Activated T-cell treated with anti-CD3 and anti-CD28 coated beads, Interleukin-2, amount 50 U/mL, for 48 hours (primary cell): ENCODE results near the gene RETREG2.

Experiments
- DNase-seq, 2 experiments: peaks; one replicate each; pipeline ENCODE4 v3.0.0-alpha.2; 2020

Gene RETREG2

GRCh38 chr2:219171231-219171651, 6.8 kb upstream of the RETREG2 start:
- peak; percentile 35 to 37 for DNase-seq

DNA sequence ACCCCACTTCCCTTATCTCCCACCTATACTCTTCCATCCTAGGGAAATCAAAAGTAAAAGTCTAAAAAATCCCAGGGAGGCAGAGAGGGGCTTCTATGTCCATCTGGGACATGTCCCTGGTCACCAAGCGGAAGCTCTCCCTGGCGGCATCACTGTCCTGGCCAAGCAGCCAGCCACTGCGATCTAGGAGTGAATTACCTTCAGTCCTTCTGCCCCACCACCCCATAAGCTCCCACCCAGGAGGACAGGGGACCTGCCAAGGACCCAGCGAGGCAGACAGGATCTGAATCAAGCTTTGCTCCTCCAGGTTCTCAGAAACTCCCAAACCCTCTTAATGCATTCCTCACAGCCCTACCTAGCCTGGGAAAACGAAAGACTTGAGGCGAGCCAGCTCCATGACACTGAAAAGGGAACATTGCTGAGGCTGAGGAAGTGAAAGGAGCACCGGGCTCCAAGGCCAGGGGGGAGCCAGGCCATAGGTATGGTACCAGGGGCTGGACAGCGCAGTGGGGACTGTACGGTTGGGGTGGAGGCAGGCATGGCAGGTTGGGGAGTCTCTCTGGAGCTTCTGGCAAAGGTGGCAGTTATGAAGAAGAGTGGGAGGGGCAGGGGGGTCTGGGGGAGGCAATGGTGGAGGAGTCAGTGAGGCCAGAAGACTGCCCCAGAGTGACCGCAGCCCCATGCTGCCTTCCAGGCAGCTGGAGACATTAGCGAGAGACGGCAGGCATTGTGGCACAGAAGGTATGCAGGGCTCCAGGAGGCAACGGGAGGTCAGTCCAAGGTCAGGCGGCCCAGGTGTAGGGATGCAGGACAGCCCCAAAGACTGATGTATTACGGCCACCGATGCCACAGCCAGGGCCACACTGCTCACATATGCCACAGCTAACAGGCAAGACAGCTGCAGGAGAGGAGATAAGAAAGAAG, 5.6 kb upstream of the RETREG2 start:
- no peak for DNase-seq

- DNase-seq = no peak
These were observed 4.9 kb upstream of the RETREG2 start for GRCh38 chr2:219173176-219173575.

GRCh38 chr2:219174146-219174545, 3.9 kb upstream of the RETREG2 start:
- no peak for DNase-seq

GRCh38 chr2:219174801-219175200, 3.3 kb upstream of the RETREG2 start:
- DNase-seq = no peak

DNA sequence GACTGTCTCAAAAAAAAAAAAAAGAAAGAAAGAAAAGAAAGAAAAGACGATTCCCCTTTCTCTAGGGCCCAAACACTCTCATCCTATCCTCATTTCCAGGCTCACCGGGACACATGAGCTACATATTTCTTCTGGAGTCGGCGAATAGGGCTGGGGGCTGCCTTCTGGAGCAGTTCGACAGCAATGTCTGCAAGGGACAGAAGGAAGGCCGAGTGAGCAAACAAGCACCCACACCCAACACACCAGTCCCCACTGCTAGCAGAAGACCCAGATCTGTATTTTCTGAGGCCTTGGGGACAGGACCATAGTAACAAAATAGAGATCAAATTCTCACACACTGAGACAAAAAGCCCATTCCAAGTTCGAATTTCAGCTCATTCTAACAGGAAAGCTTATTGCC, 2.6 kb upstream of the RETREG2 start:
- DNase-seq = no peak

- DNase-seq = peak; percentile 53 to 58
These were observed 1.9 kb upstream of the RETREG2 start for GRCh38 chr2:219175928-219176817.

GRCh38 chr2:219176818-219177551, 1.1 kb upstream of the RETREG2 start, which contains the start of gene CNPPD1:
Gene CNPPD1, minus strand, starts transcription at chr2:219176925. Its CDS starts 97 bp downstream, at chr2:219176828.
- DNase-seq = peak; percentile 89 to 92

DNA sequence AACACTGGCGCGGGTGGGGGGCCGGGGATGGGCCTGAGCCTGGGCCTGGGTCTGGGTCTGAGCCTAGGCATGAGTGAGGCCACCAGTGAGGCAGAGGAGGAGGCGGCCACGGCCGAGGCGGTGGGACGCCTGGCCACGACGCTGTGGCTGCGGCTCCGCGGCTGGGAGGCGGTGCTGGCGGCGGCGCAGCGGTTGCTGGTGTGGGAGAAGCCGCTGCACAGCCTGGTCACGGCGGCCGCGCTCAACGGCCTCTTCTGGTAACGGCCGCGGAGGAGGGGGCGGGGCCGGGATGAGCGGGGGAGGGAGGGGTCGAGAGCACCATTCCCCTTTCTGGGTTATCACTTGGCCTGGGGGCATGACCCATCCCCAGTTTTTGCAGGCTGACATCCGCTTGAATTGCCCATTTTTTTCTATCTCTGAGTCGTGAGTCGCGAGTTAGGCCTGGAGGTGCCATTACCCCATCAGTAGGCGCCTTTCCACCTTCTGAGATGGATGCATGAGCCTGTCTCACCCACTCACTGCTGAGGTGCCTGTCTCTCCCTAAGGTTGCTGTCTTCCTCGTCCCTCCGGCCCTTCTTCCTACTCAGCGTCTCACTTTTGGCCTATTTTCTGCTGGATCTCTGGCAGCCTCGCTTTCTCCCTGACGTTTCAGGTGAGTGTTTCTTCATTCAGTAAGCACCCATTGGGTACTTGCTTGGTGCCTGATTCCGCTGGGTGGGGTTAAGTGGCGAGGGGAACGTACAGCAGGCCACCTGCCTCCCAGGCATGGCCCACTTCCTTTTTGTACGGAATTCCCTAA, 501 bp downstream of the RETREG2 start:
- peak in 1 of 2 experiments; percentile 48 for DNase-seq

DNA sequence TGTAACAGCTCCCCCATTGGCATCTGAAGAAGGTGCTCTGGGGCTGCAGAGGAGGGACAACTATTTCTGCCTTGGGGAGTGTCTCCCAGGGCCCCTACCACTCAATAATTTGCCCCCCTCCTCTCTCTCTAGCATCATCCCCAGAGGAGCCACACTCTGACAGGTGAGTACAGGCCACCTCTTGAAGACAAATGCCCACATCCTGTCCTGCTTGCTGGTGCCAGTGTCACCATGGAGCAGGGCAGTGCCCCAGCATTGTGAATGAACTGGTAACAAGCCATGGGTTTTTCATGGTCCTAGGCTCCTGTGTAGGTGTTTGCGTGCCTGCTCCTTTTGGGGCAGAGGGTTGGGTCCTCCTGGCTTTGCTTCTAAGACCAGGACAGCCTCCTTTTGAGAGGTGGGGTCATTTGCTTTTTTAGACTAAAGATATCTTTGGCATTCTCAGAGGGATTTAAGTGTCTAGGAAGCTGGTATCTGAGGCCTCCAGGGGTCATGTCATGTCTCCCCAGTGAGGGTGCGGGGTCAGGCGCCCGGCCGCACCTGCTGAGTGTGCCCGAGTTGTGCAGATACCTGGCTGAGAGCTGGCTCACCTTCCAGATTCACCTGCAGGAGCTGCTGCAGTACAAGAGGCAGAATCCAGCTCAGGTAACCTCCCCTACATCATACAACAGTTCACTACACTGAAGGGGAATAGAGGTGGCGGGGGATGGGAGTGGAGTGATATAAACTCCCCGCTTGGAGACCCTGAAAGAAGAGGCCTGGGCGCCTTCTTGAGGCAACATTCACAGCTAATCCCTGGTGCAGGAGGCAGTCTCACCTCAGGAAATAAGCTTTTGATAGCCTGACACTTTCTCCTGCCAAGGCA, 1.8 kb downstream of the RETREG2 start:
- no peak for DNase-seq

DNA sequence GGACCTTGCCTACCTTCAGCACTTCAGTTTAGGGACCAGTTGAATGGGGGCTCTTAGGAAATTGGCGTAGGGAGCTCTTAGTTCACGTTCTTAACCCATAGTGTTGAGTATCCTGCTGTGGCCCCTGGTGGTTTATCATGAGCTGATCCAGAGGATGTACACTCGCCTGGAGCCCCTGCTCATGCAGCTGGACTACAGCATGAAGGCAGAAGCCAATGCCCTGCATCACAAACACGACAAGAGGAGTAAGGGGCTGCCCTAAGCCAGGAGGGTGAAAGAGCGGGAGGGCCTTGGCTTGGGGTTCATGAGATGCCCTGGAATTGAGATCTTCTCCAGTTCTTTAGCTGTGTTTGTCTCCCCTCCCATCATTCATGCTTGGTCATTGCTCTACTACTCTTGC, 2.9 kb downstream of the RETREG2 start:
- DNase-seq = no peak

GRCh38 chr2:219181531-219181930, 3.5 kb downstream of the RETREG2 start:
- no peak for DNase-seq

DNA sequence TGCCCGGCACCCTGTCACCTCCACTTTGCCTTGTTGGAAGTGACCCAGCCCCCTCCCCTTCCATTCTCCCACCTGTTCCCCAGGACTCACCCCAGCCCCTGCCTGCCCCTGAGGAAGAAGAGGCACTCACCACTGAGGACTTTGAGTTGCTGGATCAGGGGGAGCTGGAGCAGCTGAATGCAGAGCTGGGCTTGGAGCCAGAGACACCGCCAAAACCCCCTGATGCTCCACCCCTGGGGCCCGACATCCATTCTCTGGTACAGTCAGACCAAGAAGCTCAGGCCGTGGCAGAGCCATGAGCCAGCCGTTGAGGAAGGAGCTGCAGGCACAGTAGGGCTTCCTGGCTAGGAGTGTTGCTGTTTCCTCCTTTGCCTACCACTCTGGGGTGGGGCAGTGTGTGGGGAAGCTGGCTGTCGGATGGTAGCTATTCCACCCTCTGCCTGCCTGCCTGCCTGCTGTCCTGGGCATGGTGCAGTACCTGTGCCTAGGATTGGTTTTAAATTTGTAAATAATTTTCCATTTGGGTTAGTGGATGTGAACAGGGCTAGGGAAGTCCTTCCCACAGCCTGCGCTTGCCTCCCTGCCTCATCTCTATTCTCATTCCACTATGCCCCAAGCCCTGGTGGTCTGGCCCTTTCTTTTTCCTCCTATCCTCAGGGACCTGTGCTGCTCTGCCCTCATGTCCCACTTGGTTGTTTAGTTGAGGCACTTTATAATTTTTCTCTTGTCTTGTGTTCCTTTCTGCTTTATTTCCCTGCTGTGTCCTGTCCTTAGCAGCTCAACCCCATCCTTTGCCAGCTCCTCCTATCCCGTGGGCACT, 4.5 kb downstream of the RETREG2 start:
- no peak for DNase-seq

DNA sequence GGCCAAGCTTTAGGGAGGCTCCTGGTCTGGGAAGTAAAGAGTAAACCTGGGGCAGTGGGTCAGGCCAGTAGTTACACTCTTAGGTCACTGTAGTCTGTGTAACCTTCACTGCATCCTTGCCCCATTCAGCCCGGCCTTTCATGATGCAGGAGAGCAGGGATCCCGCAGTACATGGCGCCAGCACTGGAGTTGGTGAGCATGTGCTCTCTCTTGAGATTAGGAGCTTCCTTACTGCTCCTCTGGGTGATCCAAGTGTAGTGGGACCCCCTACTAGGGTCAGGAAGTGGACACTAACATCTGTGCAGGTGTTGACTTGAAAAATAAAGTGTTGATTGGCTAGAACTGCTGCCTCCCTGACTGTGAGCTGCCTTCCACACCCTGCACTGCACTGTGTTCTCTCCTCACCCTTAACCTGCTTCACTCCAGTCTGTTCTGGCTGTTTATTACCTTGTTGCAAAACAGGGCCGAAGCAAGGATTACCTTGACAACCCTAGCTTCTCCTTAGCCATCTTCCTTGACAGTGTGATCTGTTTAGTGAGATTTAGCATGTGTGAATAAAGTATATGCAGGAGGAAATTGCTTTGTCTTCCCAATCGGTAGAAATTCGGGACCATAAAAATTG, 5.2 kb downstream of the RETREG2 start:
- no peak for DNase-seq

GRCh38 chr2:219184121-219184520, 6.0 kb downstream of the RETREG2 start:
- no peak for DNase-seq

GRCh38 chr2:219186754-219187456, 8.8 kb downstream of the RETREG2 start:
- peak; percentile 43 to 52 for DNase-seq

- no peak for DNase-seq
These were observed 19.3 kb downstream of the RETREG2 start for GRCh38 chr2:219197388-219197787.

GRCh38 chr2:219198974-219199373, 20.9 kb downstream of the RETREG2 start:
- DNase-seq = no peak
